Adrenal gland (tissue), 12 donors: ENCODE measurements around the gene ASCC1. TPM values are rescaled to one million over a fixed set of nuclear protein-coding genes. Genes with fewer than 3 reads are reported as not detected.
"Not testable (repeated sequence)": the region's sequence is repeated elsewhere in the genome, so short reads cannot be mapped to it uniquely, and the experiment has no call there.

Experiments used
- DNase-seq, 7 donors: peaks; one replicate each; pipeline ENCODE4 v3.0.0-alpha.2; 2019 to 2020
- H3K27ac ChIP-seq, 5 donors: fragments of 200-600 bp; sonication (generic) in 4 of 5; 1 replicate in 3 of 5; 2 replicates in 2 of 5; pipeline versions ENCODE4 v1.5.1 to v1.8.0; 2016 to 2020; ENCODE audit warnings: mild to moderate bottlenecking in 1 of 5
- H3K27me3 ChIP-seq: fragments of 200-600 bp; 2 replicates; pipeline ENCODE4 v1.8.0; 2021
- H3K36me3 ChIP-seq, 2 donors: fragments of 200-600 bp; replicated peaks in 1 of 2; 1 replicate in 1 of 2; 2 replicates in 1 of 2; pipeline versions ENCODE4 v1.5.1 to v1.8.0; 2018 to 2022
- H3K4me1 ChIP-seq, 2 donors: fragments of 200-600 bp; replicated peaks in 1 of 2; 1 replicate in 1 of 2; 2 replicates in 1 of 2; pipeline versions ENCODE4 v1.5.1 to v1.8.0; 2018 to 2021
- H3K4me3 ChIP-seq, 4 donors: fragments of 200-600 bp; sonication (generic) in 3 of 4; one replicate each; pipeline ENCODE4 v1.5.1; 2016 to 2018
- H3K9me3 ChIP-seq, 3 donors: fragments of 200-600 bp; sonication (generic) in 1 of 3; replicated peaks in 1 of 3; 1 replicate in 2 of 3; 2 replicates in 1 of 3; pipeline versions ENCODE4 v1.5.1 to v1.8.0; 2016 to 2021
- CTCF ChIP-seq, 6 experiments: fragments of 450-650 bp in 4 of 6; fragments of 200-600 bp in 2 of 6; sonication (generic) in 1 of 6; IDR thresholded peaks; 1 replicate in 5 of 6; 2 replicates in 1 of 6; pipeline versions ENCODE4 v1.5.1 to v1.8.0; 2016 to 2021; ENCODE audit warnings: antibody characterized with exemption in 6 of 6, mild to moderate bottlenecking in 2 of 6, moderate library complexity in 1 of 6
- POLR2A ChIP-seq, 2 donors: fragments of 450-650 bp; IDR thresholded peaks; one replicate each; pipeline ENCODE4 v1.6.1; 2017; ENCODE audit warnings: antibody characterized with exemption in 2 of 2, mild to moderate bottlenecking in 2 of 2, moderate library complexity in 1 of 2
- WGBS, 4 donors: extraction: QIAGEN DNeasy Blood & Tissue Kit in 2 of 4; methylation state at CpG; one replicate each; pipeline versions ENCODE4 v1.1.5 to v1.1.7; 2013 to 2017; 5-methylcytosine and 5-hydroxymethylcytosine counted together
- intact Hi-C, 2 donors: fragments of 100-400 bp; cut with DNase I; formaldehyde crosslinking; loops; one replicate each; pipeline versions ENCODE4 v1.14.1 to v1.15.0; 2022 to 2023
- polyA plus RNA-seq, 3 donors: library from polyadenylated mRNA; stranded (reverse); fragments of 200-250 nt in 2 of 3; fragments of 350-450 nt in 1 of 3; fragmentation: Illumina TruSeq in 1 of 3; extraction: RNeasy Lipid Tissue Mini Kit (QIAGEN cat#74804) in 1 of 3; gene quantifications; one replicate each; pipeline ENCODE4 v1.2.3, GENCODE V29; 2013 to 2014
- total RNA-seq, 9 donors: library from RNA; depleted of rRNA in 4 of 9; stranded (reverse); fragments of >200 nt in 4 of 9; fragments of 120-200 nt in 1 of 9; fragmentation: NEBNext Ultra II Directional in 1 of 9; extraction: Animal tissue kit (Norgen Biotek cat#: 25700) in 1 of 9; gene quantifications; one replicate each; pipeline versions ENCODE4 v1.1.0 to v1.2.4, GENCODE V29; 2013 to 2023
- donor health status: healthy with polysubstance abuse.
- donor health status: Bipolar disorder and iron deficiency.
- donor health status: DM: yes; HTN: yes; CAD: no.
- donor health status: DM: no; HTN: no; CAD: no.
- donor health status: DM: no; HTN: no; CAD: no.
- donor health status: DM: yes; HTN: yes; CAD: no.

ASCC1 gene
- total and polyA plus RNA-seq, 12 donors = 9.7 to 101 (median 36.7) TPM

DNA sequence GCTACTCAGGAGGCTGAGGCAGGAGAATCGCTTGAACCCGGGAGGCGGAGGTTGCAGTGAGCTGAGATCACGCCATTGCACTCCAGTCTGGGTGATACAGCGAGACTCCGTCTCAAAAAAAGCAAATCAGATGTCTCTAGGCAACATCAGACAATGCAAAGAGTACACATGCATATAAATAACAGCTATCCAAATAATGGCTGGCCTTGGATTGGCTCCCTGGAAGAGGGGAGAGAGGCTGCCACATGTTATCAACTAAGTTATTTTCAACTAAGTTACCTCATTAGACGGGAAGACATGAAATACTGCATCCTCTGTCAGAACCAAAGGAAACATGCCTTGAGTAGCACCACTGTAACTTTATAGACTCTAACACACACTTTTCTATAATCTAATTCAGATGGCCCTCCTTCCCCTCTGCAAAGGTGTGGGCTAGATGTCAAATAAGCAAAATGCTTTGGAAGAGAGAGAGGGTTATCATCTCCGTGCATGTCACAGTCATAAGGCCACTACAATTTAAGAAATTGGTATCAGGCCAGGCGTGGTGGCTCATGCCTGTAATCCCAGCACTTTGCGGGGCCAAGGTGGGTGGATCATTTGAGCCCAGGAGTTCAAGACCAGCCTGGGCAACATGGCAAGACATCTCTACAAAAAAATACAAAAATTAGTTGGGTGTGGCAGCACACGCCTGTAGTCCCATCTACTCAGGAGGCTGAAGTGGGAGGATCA lies 105.2 kb downstream of the ASCC1 start:
- Histone ChIP-seq H3K9me3 (no peaks in the 10 kb centered on the region), H3K4me3 (no peak overlapping the region), H3K27me3 (no peaks in the 10 kb centered on the region), H3K36me3 (no peaks in the 10 kb centered on the region), H3K4me1 (peaks cover 7 to 26% of the 10 kb centered on the region in 2 donors), H3K27ac (no peak overlapping the region)
- no peak for DNase-seq
- 90 to 93% (median 93%) methylated on average over 11 of the region's 11 CpGs for WGBS, 4 donors
- intact Hi-C loops = no loop called here
- TF ChIP-seq POLR2A (IDR thresholded peaks at IDR 0.05) (no peak), CTCF (IDR thresholded peaks at IDR 0.05) (no peak)

GRCh38 chr10:72109636-72110157 lies 106.4 kb downstream of the ASCC1 start:
- Histone ChIP-seq H3K36me3 (no peaks in the 10 kb centered on the region), H3K9me3 (no peaks in the 10 kb centered on the region), H3K4me1 (peaks cover 7 to 18% of the 10 kb centered on the region in 2 donors), H3K27ac (peak overlapping the region in 2 of 5 donors; percentile 24 to 52), H3K27me3 (no peaks in the 10 kb centered on the region), H3K4me3 (no peak overlapping the region)
- no peak for DNase-seq
- no peak for TF ChIP-seq CTCF (IDR thresholded peaks at IDR 0.05)
- TF ChIP-seq POLR2A (IDR thresholded peaks at IDR 0.05) = no peak
- intact Hi-C loops = no loop called here
- WGBS, 4 donors = 84 to 95% (median 90%) methylated on average over 8 of the region's 8 CpGs

GRCh38 chr10:72108830-72109635 lies 107.0 kb downstream of the ASCC1 start:
- WGBS, 4 donors = 13 to 33% (median 25%) methylated on average over 1 of the region's 1 CpG
- Histone ChIP-seq H3K9me3 (no peaks in the 10 kb centered on the region), H3K4me3 (no peak overlapping the region), H3K27ac (peak overlapping the region in 2 of 5 donors; percentile 24 to 52), H3K36me3 (no peaks in the 10 kb centered on the region), H3K4me1 (peaks cover 7 to 18% of the 10 kb centered on the region in 2 donors), H3K27me3 (no peaks in the 10 kb centered on the region)
- TF ChIP-seq CTCF (IDR thresholded peaks at IDR 0.05) = no peak
- TF ChIP-seq POLR2A (IDR thresholded peaks at IDR 0.05) = no peak
- intact Hi-C loops = no loop called here
- DNase-seq = peak in 2 of 7 donors; percentile 25 to 39

GRCh38 chr10:72108004-72108370 lies 108.1 kb downstream of the ASCC1 start:
- not testable (repeated sequence) for H3K36me3 ChIP-seq

More at GRCh38 chr10:72108004-72108370, 108.1 kb downstream of the ASCC1 start:
- DNase-seq, H3K9me3 ChIP-seq, H3K27ac ChIP-seq, H3K27me3 ChIP-seq, intact Hi-C loops, H3K4me3 ChIP-seq: not testable (repeated sequence)
- 92 to 100% (median 97%) methylated on average over 3 of the region's 3 CpGs for WGBS, 4 donors
- peaks cover 7 to 18% of the 10 kb centered on the region in 2 donors for H3K4me1 ChIP-seq
